ENCODE results near the gene NT5M. TPM values are rescaled to one million over a fixed set of nuclear protein-coding genes. Genes with fewer than 3 reads are reported as not detected.
"Not testable (repeated sequence)": the region's sequence is repeated elsewhere in the genome, so short reads cannot be mapped to it uniquely, and the experiment has no call there.

NT5M gene
- total RNA-seq, 1 donor from 2014 or later: 4.6 TPM

DNA sequence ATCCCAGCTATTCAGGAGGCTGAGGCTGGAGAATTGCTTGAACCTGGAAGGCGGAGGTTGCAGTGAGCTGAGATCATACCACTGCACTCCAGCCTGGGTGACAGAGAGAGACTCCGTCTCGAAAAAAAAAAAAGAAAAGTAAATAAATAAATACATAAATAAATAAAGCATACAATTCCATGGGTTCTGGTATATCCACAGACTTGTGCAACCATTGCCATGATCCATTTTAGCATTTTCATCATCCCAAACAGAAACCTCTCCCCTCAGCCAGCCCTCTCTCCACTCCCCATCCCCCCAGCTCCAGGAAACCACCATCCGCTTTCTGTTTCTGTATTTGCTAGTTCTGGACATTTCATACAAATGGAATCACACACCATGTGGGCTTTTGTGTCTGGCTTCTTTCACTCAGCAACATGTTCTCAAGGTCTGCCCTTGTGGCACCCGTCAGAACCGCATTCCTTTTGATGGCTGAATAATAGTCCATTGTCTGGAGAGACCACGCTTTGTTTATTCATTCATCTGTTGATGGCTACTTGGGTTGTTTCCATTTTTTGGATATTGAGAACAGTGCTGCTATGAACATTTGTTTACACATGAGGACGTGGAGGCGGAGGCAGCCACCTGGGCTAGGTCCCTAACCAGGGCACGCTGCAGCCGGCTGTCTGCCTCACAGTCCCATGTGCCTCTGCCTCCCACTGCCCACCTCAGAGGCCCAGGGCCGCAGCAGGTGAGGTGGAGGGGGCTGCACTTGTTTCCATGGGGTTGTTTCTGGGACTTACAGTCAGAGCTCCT, 76.2 kb downstream of the NT5M start:
- Histone ChIP-seq H3K36me3 (no peaks in the 10 kb centered on the region), H3K27me3 (no peaks in the 10 kb centered on the region), H3K4me1 (no peaks in the 10 kb centered on the region), H3K9me3 (no peaks in the 10 kb centered on the region), H3K4me3 (no peak overlapping the region), H3K27ac (no peak overlapping the region)
- DNase-seq (ENCODE audit: low spot score in 2 of 2): no peak
- TF ChIP-seq, protein P1, sequence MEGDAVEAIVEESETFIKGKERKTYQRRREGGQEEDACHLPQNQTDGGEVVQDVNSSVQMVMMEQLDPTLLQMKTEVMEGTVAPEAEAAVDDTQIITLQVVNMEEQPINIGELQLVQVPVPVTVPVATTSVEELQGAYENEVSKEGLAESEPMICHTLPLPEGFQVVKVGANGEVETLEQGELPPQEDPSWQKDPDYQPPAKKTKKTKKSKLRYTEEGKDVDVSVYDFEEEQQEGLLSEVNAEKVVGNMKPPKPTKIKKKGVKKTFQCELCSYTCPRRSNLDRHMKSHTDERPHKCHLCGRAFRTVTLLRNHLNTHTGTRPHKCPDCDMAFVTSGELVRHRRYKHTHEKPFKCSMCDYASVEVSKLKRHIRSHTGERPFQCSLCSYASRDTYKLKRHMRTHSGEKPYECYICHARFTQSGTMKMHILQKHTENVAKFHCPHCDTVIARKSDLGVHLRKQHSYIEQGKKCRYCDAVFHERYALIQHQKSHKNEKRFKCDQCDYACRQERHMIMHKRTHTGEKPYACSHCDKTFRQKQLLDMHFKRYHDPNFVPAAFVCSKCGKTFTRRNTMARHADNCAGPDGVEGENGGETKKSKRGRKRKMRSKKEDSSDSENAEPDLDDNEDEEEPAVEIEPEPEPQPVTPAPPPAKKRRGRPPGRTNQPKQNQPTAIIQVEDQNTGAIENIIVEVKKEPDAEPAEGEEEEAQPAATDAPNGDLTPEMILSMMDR (IDR thresholded peaks at IDR 0.05): no peak
- intact Hi-C loops (cut with DNase I): no loop called here

DNA sequence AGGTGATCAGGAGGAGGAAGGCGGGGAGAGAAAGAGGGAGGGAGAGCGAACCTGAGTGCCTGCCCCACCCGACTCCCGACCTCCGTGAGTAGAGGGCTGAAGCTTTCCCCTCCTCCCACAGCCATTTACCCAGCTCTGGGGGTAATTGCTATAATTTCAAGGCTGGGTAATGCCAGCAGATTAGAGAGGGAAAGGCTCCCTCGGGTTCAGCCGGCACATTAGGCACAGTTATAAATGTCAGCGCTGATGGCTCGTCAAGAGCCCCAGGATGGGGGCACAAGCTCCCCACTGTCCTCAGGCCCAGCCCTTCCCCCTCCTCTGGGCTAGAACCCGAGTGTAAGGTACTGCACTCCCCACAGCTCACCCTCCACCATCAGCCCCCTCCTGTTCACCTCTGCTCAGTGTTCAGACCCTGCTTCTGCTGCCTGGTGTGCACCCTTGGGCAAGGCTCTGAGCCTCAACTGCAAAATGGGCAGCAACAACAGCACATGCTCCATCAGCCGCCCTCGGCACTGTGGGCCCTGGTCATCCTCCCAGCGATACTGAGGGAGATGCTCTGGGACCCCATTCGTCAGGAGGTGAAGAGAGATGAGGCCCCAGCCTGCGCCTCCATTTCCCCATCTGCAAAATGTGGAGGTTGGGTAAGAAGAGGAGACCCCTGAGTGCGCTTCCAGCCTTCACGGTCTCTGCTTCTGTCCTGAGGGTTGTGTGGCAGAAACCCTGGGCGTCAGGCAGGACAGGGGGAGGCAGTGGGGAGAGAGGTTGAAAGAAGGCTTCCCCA, 77.2 kb downstream of the NT5M start:
- Histone ChIP-seq H3K9me3 (no peaks in the 10 kb centered on the region), H3K4me1 (no peaks in the 10 kb centered on the region), H3K27me3 (no peaks in the 10 kb centered on the region), H3K36me3 (no peaks in the 10 kb centered on the region), H3K27ac (no peak overlapping the region), H3K4me3 (no peak overlapping the region)
- intact Hi-C loops (cut with DNase I): no loop called here
- no peak for DNase-seq (ENCODE audit: low spot score in 2 of 2)
- TF ChIP-seq, protein P1 (IDR thresholded peaks at IDR 0.05): no peak

DNA sequence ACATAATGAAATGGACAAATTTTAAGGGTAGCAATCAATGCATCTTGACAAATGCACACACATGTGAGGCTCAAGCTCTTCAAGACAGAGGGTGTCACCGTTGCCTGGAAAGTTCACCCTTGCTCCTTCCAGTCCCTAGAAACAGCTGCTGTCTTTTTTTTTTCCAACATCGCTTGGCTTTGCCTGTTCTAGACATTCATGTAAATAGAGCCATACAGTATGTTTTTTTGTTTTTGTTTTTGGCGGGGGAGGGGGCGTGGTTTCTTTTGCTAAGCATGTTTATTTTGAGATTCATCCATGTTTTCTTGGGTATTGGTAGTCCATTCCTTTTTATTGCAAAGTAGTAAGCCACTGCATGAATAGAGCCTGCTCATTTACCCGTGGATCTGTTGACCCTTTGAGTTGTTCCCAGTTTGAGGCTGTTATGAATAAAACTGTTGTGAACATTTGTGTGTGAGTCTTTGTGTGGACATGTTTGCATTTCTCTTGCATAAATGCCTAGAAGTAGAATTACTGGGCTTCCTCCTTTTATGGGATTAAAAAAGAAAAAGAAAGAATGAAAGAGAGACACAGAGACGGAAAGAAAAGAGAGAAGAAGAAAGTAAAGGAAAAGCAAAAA, 78.4 kb downstream of the NT5M start:
- no peak overlapping the region for H3K27ac ChIP-seq
- no peaks in the 10 kb centered on the region for H3K27me3 ChIP-seq
- H3K4me3 ChIP-seq: no peak overlapping the region
- TF ChIP-seq, protein P1 (IDR thresholded peaks at IDR 0.05): no peak
- no peaks in the 10 kb centered on the region for H3K9me3 ChIP-seq
- intact Hi-C loops (cut with DNase I): no loop called here
- DNase-seq (ENCODE audit: low spot score in 2 of 2): no peak
- H3K4me1 ChIP-seq: no peaks in the 10 kb centered on the region
- H3K36me3 ChIP-seq: no peaks in the 10 kb centered on the region

DNA sequence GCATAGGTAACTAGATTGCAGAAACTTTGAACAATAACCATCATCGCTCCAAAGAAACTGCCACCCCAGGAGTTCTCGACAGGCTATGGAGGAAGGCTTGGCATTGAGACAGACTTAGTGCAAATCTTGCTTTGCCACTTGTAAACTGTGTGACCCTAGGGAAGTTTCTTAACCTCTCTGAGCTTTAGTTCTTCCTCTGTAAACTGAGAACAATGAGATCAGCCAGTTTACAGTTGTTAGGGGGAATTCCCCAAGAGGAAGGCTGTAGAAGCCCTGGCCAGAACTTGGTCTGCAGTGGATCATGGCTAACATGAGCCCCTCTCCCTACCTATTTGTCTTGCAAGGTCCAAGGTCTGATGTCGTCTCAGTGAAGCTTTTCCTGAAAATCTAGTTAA, 78.9 kb downstream of the NT5M start:
- TF ChIP-seq, protein P1 (IDR thresholded peaks at IDR 0.05): no peak
- DNase-seq (ENCODE audit: low spot score in 2 of 2): no peak
- no peak overlapping the region for H3K27ac ChIP-seq
- H3K27me3 ChIP-seq: no peaks in the 10 kb centered on the region
- H3K4me3 ChIP-seq: no peak overlapping the region
- no peaks in the 10 kb centered on the region for H3K36me3 ChIP-seq
- intact Hi-C loops (cut with DNase I): no loop called here
- H3K9me3 ChIP-seq: no peaks in the 10 kb centered on the region
- H3K4me1 ChIP-seq: no peaks in the 10 kb centered on the region

DNA sequence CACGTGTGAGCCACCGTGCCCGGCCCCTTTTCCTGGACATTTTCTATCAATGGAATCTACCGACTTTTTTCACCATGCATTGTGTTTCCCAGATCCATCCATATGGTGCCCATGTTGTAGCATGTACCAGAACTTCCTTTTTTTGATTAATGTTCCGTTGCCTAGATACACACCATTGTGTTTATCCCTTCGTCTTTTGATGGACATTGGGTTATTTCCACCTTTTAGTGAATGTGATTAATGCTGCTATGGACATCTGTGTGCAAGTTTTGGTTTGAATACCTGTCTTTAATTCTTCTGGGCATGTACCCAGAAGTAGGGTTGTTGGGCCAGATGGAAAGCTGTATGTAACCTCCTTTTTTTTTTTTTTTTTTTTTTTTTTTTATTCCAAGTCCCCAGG, 79.8 kb downstream of the NT5M start:
- no peaks in the 10 kb centered on the region for H3K27me3 ChIP-seq
- TF ChIP-seq, protein P1 (IDR thresholded peaks at IDR 0.05): no peak
- DNase-seq (ENCODE audit: low spot score in 2 of 2): no peak
- no peaks in the 10 kb centered on the region for H3K36me3 ChIP-seq
- H3K4me1 ChIP-seq: no peaks in the 10 kb centered on the region
- H3K9me3 ChIP-seq: no peaks in the 10 kb centered on the region
- H3K27ac ChIP-seq: no peak overlapping the region
- intact Hi-C loops (cut with DNase I): no loop called here
- no peak overlapping the region for H3K4me3 ChIP-seq

DNA sequence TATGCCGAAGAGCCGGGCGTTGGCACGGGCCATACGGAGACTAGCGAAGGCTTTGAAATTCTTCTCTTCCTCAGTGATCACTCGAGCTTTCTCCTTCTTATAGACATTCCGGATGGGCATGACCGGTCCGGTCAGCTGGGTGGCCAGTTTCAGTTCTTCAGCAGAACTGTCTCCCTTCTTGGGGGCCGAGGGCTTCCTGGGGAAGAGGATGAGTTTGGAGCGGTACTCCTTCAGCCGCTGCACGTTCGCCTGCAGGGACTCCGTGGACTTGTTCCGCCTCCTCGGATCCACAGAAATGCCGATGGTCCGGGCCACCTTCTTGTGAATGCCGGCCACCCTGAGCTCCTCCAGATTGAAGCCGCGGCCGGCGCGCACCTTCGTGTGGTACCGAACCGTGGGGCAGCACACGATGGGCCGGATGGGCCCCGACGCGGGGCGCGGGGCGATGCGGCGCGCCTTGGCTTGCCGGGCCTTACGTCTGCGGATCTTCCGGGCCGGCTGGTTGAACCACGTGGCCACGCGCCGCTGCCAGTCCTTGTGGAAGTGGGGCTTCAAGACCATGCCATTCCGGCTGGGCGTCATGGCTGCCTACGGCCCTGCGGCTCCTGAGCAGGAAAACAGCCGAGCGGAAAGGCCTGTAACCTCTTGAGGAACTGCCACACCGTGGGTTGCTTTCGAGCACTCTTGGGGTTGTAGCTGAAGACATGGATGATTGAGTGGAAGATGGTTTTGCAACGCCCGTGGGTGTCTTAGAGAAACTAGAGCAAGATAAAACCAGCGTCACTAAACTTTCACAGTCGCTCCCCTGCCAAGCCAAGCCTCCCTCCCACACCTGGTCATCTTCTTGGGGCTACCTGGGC, 80.5 kb downstream of the NT5M start:
- H3K36me3 ChIP-seq; H3K4me1 ChIP-seq; intact Hi-C loops (cut with DNase I); H3K27me3 ChIP-seq; H3K9me3 ChIP-seq; H3K4me3 ChIP-seq; H3K27ac ChIP-seq; DNase-seq (ENCODE audit: low spot score in 2 of 2): not testable (repeated sequence)
